GM23338 (cell line): ENCODE data around the gene TRIM24. TPM values are rescaled to one million over a fixed set of nuclear protein-coding genes. Genes with fewer than 3 reads are reported as not detected.

Experiments used
- ATAC-seq: fragments of 200-7000 bp; cut with Tn5 transposase; 3 replicates; pipeline ENCODE4 v1.9.1; 2020
- DNase-seq: peaks from one replicate; pipeline ENCODE4 v3.0.0-alpha.2; 2015; ENCODE audit warnings: low spot score
- H2AFZ ChIP-seq: fragments of 200-600 bp; sonication (generic); 2 replicates; pipeline ENCODE4 v1.8.0; 2016; ENCODE audit warnings: antibody characterized with exemption, mild to moderate bottlenecking, moderate library complexity
- H3F3A ChIP-seq: fragments of 200-600 bp; sonication (generic); replicated peaks from 2 replicates; pipeline ENCODE4 v1.8.0; 2017; ENCODE audit warnings: antibody characterized with exemption, mixed run types, low read depth
- H3K27ac ChIP-seq: fragments of 200-600 bp; sonication (generic); 2 replicates; pipeline ENCODE4 v1.6.1; 2016; ENCODE audit warnings: low read depth
- H3K27me3 ChIP-seq: fragments of 200-600 bp; sonication (generic); 2 replicates; pipeline ENCODE4 v1.8.0; 2016; ENCODE audit warnings: mild to moderate bottlenecking, mixed run types, moderate library complexity; ENCODE audit not compliant: insufficient read depth
- H3K36me3 ChIP-seq: fragments of 200-600 bp; sonication (generic); 2 replicates; pipeline ENCODE4 v1.8.0; 2016; ENCODE audit warnings: mild to moderate bottlenecking; ENCODE audit not compliant: insufficient read depth
- H3K4me1 ChIP-seq: fragments of 200-600 bp; sonication (generic); 2 replicates; pipeline ENCODE4 v1.8.0; 2016; ENCODE audit warnings: mild to moderate bottlenecking, moderate library complexity; ENCODE audit not compliant: insufficient read depth
- H3K4me2 ChIP-seq: fragments of 200-600 bp; sonication (generic); 2 replicates; pipeline ENCODE4 v1.7.1; 2017; ENCODE audit warnings: mixed run types
- H3K4me3 ChIP-seq: fragments of 200-600 bp; sonication (generic); 2 replicates; pipeline ENCODE4 v1.6.1; 2016; ENCODE audit warnings: mixed run types
- H3K79me2 ChIP-seq: fragments of 200-600 bp; sonication (generic); replicated peaks from 2 replicates; pipeline ENCODE4 v1.8.0; 2017; ENCODE audit warnings: mild to moderate bottlenecking; ENCODE audit not compliant: insufficient read depth
- H3K9me2 ChIP-seq: fragments of 200-600 bp; sonication (generic); 2 replicates; pipeline ENCODE4 v1.8.0; 2017; ENCODE audit not compliant: insufficient read depth
- H4K20me1 ChIP-seq: fragments of 200-600 bp; sonication (generic); replicated peaks from 2 replicates; pipeline ENCODE4 v1.8.0; 2017; ENCODE audit warnings: mild to moderate bottlenecking; ENCODE audit not compliant: insufficient read depth
- H3K27ac Mint-ChIP-seq: 2 replicates; pipeline ENCODE4 v1.8.0; 2020; ENCODE audit warnings: inconsistent platforms, mild to moderate bottlenecking, moderate library complexity, mixed read lengths
- H3K27me3 Mint-ChIP-seq: 3 replicates; pipeline ENCODE4 v1.8.0; 2022; ENCODE audit warnings: low read depth, mild to moderate bottlenecking, moderate library complexity, mixed read lengths, inconsistent platforms; ENCODE audit not compliant: insufficient read depth, poor library complexity
- H3K36me3 Mint-ChIP-seq: 3 replicates; pipeline ENCODE4 v1.8.0; 2021; ENCODE audit warnings: low read depth, mild to moderate bottlenecking, inconsistent platforms, moderate library complexity, mixed read lengths
- H3K4me1 Mint-ChIP-seq: 3 replicates; pipeline ENCODE4 v1.8.0; 2020; ENCODE audit warnings: mild to moderate bottlenecking, inconsistent platforms, mixed read lengths
- H3K4me3 Mint-ChIP-seq: 3 replicates; pipeline ENCODE4 v1.8.0; 2021; ENCODE audit warnings: moderate library complexity, mild to moderate bottlenecking, inconsistent platforms, mixed read lengths
- H3K9me3 Mint-ChIP-seq: 3 replicates; pipeline ENCODE4 v1.8.0; 2020; ENCODE audit warnings: moderate library complexity, mild to moderate bottlenecking, inconsistent platforms, mixed read lengths
- CREB1 ChIP-seq: fragments of 250-450 bp; sonication (Bioruptor Pico); IDR thresholded peaks from 2 replicates; pipeline ENCODE4 v1.5.0; 2020; ENCODE audit warnings: low read depth, mild to moderate bottlenecking, moderate library complexity
- EZH2 ChIP-seq: fragments of 200-600 bp; sonication (generic); IDR thresholded peaks from one replicate; pipeline ENCODE4 v1.8.0; 2017; ENCODE audit warnings: antibody characterized with exemption, mild to moderate bottlenecking, low read depth; ENCODE audit not compliant: unreplicated experiment
- EZH2phosphoT487 ChIP-seq: fragments of 200-600 bp; sonication (generic); IDR thresholded peaks from one replicate; pipeline ENCODE4 v1.8.1; 2018; ENCODE audit warnings: antibody characterized with exemption; ENCODE audit not compliant: unreplicated experiment
- JUNB ChIP-seq: IDR thresholded peaks from one replicate; pipeline ENCODE4 v1.6.1; 2016; ENCODE audit warnings: antibody characterized with exemption; ENCODE audit not compliant: unreplicated experiment
- POLR2AphosphoS5 ChIP-seq: IDR thresholded peaks from 2 replicates; pipeline ENCODE4 v1.6.1; 2016; ENCODE audit warnings: antibody characterized with exemption, low read depth
- REST ChIP-seq: IDR thresholded peaks from one replicate; pipeline ENCODE4 v1.6.1; 2018; ENCODE audit warnings: antibody characterized with exemption; ENCODE audit not compliant: unreplicated experiment
- STAT1 ChIP-seq: IDR thresholded peaks from one replicate; pipeline ENCODE4 v1.6.1; 2016; ENCODE audit warnings: antibody characterized with exemption; ENCODE audit not compliant: unreplicated experiment
- ZNF331 ChIP-seq: fragments of 250-450 bp; sonication (Bioruptor Pico); IDR thresholded peaks from 2 replicates; pipeline ENCODE4 v1.5.0; 2020; ENCODE audit warnings: low read depth, mild to moderate bottlenecking, moderate library complexity
- polyA plus RNA-seq: library from polyadenylated mRNA; unstranded; fragments of >200 nt; fragmentation: Nextera tagmentation; extraction: Ambion mirVana; gene quantifications from 2 replicates; pipeline ENCODE4 v1.2.1, GENCODE V29; 2016
- total RNA-seq: library from RNA; depleted of rRNA; stranded (reverse); fragments of >200 nt; shearing (Covaris generic); gene quantifications from 2 replicates; pipeline ENCODE4 v1.2.3, GENCODE V29; 2014
- TF ChIP-seq, protein P1 (sequence below): fragments of 250-450 bp; sonication (Bioruptor Pico); IDR thresholded peaks from 2 replicates; pipeline ENCODE4 v1.5.0; 2020; ENCODE audit warnings: mild to moderate bottlenecking, moderate library complexity

TRIM24 gene
- total and polyA plus RNA-seq, 2 experiments from 2014 or later: 67.0 to 120 TPM

GRCh38 chr7:138480527-138480926, 20.5 kb downstream of the TRIM24 start:
- H2AFZ ChIP-seq: no peak overlapping the region
- no peak overlapping the region for H3K4me3 ChIP-seq
- no peaks in the 10 kb centered on the region for H3K36me3 ChIP-seq
- ATAC-seq: no peak
- H3K4me1 Mint-ChIP-seq: peaks cover 52% of the 10 kb centered on the region
- no peak for TF ChIP-seq EZH2
- TF ChIP-seq, protein P1, sequence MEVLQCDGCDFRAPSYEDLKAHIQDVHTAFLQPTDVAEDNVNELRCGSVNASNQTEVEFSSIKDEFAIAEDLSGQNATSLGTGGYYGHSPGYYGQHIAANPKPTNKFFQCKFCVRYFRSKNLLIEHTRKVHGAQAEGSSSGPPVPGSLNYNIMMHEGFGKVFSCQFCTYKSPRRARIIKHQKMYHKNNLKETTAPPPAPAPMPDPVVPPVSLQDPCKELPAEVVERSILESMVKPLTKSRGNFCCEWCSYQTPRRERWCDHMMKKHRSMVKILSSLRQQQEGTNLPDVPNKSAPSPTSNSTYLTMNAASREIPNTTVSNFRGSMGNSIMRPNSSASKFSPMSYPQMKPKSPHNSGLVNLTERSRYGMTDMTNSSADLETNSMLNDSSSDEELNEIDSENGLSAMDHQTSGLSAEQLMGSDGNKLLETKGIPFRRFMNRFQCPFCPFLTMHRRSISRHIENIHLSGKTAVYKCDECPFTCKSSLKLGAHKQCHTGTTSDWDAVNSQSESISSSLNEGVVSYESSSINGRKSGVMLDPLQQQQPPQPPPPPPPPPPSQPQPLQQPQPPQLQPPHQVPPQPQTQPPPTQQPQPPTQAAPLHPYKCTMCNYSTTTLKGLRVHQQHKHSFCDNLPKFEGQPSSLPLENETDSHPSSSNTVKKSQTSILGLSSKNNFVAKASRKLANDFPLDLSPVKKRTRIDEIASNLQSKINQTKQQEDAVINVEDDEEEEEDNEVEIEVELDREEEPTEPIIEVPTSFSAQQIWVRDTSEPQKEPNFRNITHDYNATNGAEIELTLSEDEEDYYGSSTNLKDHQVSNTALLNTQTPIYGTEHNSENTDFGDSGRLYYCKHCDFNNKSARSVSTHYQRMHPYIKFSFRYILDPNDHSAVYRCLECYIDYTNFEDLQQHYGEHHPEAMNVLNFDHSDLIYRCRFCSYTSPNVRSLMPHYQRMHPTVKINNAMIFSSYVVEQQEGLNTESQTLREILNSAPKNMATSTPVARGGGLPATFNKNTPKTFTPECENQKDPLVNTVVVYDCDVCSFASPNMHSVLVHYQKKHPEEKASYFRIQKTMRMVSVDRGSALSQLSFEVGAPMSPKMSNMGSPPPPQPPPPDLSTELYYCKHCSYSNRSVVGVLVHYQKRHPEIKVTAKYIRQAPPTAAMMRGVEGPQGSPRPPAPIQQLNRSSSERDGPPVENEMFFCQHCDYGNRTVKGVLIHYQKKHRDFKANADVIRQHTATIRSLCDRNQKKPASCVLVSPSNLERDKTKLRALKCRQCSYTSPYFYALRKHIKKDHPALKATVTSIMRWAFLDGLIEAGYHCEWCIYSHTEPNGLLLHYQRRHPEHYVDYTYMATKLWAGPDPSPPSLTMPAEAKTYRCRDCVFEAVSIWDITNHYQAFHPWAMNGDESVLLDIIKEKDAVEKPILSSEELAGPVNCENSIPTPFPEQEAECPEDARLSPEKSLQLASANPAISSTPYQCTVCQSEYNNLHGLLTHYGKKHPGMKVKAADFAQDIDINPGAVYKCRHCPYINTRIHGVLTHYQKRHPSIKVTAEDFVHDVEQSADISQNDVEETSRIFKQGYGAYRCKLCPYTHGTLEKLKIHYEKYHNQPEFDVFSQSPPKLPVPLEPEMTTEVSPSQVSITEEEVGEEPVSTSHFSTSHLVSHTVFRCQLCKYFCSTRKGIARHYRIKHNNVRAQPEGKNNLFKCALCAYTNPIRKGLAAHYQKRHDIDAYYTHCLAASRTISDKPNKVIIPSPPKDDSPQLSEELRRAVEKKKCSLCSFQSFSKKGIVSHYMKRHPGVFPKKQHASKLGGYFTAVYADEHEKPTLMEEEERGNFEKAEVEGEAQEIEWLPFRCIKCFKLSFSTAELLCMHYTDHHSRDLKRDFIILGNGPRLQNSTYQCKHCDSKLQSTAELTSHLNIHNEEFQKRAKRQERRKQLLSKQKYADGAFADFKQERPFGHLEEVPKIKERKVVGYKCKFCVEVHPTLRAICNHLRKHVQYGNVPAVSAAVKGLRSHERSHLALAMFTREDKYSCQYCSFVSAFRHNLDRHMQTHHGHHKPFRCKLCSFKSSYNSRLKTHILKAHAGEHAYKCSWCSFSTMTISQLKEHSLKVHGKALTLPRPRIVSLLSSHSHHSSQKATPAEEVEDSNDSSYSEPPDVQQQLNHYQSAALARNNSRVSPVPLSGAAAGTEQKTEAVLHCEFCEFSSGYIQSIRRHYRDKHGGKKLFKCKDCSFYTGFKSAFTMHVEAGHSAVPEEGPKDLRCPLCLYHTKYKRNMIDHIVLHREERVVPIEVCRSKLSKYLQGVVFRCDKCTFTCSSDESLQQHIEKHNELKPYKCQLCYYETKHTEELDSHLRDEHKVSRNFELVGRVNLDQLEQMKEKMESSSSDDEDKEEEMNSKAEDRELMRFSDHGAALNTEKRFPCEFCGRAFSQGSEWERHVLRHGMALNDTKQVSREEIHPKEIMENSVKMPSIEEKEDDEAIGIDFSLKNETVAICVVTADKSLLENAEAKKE: no peak
- no peak for TF ChIP-seq STAT1
- no peak; the same call in 1 of the 2 replicates for TF ChIP-seq POLR2AphosphoS5
- peaks cover 3% of the 10 kb centered on the region; the same call in 2 of the 3 replicates for H3K9me3 Mint-ChIP-seq
- no peak for DNase-seq
- peaks cover 30% of the 10 kb centered on the region for H3K36me3 Mint-ChIP-seq
- H3K79me2 ChIP-seq: peaks cover 100% of the 10 kb centered on the region
- H3K4me3 Mint-ChIP-seq: no peak overlapping the region
- no peaks in the 10 kb centered on the region for H3K27me3 ChIP-seq
- H3F3A ChIP-seq: no peaks in the 10 kb centered on the region
- 0 out of 2 replicates have a peak overlapping the region, but pooled peaks have one; percentile 17 for H3K27ac ChIP-seq
- H3K4me1 ChIP-seq: peaks cover 56% of the 10 kb centered on the region
- peaks cover 3% of the 10 kb centered on the region for H3K27me3 Mint-ChIP-seq
- no peak overlapping the region for H3K4me2 ChIP-seq
- H4K20me1 ChIP-seq: peaks cover 91% of the 10 kb centered on the region
- H3K27ac Mint-ChIP-seq: no peak overlapping the region; the same call in 1 of the 2 replicates
- no peaks in the 10 kb centered on the region for H3K9me2 ChIP-seq

DNA sequence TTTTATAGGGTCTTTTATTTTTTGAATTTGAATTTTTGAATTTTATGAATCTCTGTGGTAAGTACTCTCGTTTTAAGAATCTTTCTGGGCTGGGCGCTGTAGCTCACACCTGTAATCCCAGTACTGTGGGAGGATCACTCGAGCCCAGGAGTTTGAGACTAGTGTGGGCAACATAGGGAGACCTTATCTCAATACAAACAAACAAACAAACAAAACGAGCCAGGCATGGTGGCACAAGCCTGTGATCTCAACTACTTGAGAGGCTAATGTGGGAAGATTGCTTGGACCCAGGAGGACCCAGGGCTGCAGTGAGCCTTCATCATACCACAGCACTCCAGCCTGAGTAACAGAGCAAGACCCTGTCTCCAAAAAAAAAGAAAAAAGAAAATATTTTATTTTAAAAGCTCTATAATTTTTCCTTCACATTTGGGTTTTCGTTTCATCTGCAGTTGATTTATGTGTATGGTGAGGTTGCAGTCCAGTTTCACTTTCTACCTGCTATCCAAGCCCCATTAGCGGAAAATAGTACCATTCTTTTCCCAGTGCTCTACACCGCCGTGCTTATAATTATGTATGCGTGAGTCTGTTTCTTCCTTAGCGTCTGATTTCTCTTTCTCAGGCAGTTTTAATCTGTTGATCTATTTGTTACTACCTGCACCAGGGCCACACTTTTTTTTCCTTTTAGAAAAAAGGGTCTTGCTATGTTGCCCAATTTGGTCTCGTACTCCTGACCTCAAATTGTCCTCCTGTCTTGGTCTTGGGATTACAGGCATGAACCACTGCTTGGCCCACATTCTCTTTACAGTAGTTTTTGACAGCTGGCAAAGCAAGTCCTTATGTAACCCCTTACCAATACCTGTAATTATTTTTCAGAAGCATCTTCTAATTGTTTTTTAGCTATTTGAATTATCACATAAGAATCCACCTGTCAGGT, 21.7 kb downstream of the TRIM24 start:
- H2AFZ ChIP-seq: no peak overlapping the region
- Mint-ChIP-seq H3K27me3 (peaks cover 3% of the 10 kb centered on the region), H3K27ac (no peak overlapping the region; the same call in 1 of the 2 replicates), H3K4me1 (peaks cover 48% of the 10 kb centered on the region), H3K9me3 (peaks cover 11% of the 10 kb centered on the region), H3K4me3 (no peak overlapping the region), H3K36me3 (peaks cover 39% of the 10 kb centered on the region)
- ATAC-seq (no peak), DNase-seq (no peak)
- H3K36me3 ChIP-seq: no peaks in the 10 kb centered on the region
- peaks cover 49% of the 10 kb centered on the region for H3K4me1 ChIP-seq
- H3K9me2 ChIP-seq: no peaks in the 10 kb centered on the region
- H3F3A ChIP-seq: no peaks in the 10 kb centered on the region
- peak overlapping the region; percentile 7; the same call in 1 of the 2 replicates for H3K27ac ChIP-seq
- no peak overlapping the region for H3K4me3 ChIP-seq
- H4K20me1 ChIP-seq: peaks cover 92% of the 10 kb centered on the region
- no peaks in the 10 kb centered on the region for H3K27me3 ChIP-seq
- H3K4me2 ChIP-seq: no peak overlapping the region
- H3K79me2 ChIP-seq: peaks cover 100% of the 10 kb centered on the region
- TF ChIP-seq REST (no peak), CREB1 (CRISPR knock-in tag) (no peak), EZH2phosphoT487 (no peak), POLR2AphosphoS5 (no peak), JUNB (no peak), ZNF331 (CRISPR knock-in tag) (no peak)
